SH-SY5Y (cell line): ENCODE measurements around the gene LRRC3B.

Experiments
- GATA2 ChIP-seq: IDR thresholded peaks from 2 replicates; pipeline ENCODE4 v1.6.1; 2011; ENCODE audit warnings: mild to moderate bottlenecking, low read depth, low read length
- GATA3 ChIP-seq: IDR thresholded peaks from 2 replicates; pipeline ENCODE4 v1.6.1; 2011; ENCODE audit warnings: low read depth, mild to moderate bottlenecking, low read length, moderate library complexity

Gene LRRC3B

DNA sequence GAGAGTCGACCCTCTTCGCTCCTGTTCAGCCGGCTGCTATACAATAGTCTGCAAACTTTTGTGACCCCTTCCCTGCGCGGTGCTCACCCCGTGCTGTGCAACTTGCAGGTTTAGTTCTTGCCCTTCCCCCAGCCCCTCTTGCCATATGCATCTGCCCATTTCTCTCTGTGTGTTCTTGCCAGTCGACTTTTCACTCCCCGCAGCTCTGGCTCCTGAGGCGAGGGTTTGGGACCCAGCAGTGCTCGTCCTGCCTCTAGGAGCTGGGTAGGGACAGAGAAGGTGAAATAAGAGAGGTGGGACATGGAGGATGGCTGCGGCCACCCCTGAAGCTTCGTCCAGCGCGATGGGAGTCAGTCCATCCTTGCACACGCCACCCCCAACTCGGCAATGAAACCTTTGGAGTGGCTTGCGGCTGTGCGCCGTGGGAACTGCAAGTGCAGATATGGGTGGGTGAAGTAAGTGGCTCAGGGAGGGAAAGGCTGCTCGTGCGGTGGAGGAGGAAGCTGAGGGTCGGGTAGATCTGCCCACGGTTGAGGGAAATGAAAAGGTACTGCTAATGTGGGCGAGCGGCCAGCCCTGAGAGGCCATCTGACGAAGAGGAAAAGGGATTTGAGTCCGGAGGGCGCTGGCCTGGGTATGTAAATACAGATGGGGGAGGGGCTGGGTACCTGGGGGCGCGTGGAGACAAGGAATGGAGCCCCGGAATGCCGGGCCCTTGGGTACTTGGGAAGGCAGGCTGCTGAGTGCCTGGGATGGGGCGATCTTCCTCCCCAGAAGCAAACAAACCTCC, 1.0 kb downstream of the LRRC3B start:
- TF ChIP-seq GATA3 (no peak), GATA2 (no peak)

DNA sequence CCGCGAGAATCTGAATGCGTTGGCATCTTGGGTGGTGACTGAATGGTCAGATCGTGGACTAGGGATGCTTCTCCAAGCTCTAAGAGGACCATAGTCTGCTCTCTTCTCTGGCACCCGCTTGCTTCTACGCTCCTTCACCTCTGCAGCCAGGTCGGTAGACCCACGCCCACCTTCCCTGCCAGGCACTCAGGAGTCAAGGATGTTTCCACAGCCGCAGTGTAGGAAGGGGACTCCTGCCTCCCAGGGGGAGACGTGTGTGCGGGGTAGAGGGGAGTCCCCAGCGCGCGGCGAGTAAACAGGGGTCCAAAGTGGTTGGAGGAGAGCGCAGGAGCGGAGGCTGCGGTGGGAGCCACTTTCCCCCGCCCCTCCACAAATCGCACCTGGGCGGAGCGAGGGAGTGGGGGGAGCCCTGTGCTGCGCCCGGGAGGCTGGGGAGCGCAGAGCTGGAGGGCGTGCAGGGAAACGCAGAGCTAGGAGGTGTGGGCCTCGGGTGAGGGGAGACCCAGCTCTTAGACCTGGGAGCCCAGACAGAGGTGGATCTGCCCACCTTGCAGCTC, 1.7 kb downstream of the LRRC3B start:
- TF ChIP-seq GATA3 (no peak), GATA2 (no peak)

DNA sequence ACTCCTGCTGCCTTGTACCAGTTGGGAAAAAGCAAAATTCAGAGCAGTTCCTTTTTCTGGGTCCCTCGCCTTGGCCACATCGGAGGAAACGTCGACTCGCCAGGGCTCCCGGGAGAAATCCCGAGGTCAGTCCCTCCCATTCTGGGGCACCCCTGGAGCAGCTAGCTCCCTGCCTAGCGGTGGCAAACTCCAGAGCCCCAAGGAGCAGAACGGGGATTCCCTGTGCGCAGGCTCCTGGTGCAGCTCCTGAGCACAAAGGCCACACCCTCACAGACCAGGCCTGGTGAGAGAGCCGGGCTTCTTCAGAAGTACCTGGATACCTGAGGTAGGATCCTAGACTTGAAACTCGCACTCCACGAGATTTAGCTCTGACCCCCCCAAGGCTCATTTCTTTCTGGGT, 2.6 kb downstream of the LRRC3B start:
- no peak for TF ChIP-seq GATA2
- TF ChIP-seq GATA3: no peak

DNA sequence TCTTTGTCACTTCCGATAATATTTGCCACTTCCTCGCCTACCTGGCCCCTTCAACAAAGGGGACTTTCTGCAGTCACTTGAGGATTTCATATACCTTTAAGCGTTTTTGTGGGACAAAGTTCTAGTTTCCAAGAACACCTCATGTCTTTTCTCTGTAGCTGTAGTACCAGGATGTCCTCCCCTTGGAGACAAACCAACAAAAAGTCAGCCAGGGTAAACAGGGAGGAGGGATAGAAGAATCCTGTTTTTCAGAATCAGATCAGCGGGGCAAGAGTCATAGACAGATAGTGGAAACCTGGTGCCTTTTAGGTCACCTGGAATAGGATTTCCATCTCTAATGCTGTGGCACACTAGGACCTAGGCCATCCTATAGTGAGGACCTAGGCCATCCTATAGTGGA, 4.5 kb downstream of the LRRC3B start:
- no peak for TF ChIP-seq GATA2
- TF ChIP-seq GATA3: no peak

DNA sequence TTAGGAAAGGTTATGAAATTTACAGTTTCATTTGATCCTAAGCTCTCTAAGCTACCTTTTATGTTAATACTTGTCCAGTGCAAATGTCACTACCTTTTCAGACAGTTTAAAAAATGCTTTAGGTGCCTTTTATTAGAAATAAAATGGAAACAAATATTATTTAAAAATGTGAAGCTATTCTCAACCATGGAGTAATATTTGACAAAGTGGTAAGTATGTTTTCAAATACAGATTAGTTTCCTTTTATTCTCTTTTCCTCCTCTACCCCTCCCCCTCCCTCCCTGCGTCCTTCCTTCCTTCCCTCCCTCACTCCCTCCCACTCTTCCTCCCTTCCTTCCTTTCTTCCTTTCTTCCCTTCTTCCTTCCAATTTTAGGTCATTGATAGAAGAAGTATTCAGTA, 6.3 kb downstream of the LRRC3B start:
- TF ChIP-seq GATA3: no peak

DNA sequence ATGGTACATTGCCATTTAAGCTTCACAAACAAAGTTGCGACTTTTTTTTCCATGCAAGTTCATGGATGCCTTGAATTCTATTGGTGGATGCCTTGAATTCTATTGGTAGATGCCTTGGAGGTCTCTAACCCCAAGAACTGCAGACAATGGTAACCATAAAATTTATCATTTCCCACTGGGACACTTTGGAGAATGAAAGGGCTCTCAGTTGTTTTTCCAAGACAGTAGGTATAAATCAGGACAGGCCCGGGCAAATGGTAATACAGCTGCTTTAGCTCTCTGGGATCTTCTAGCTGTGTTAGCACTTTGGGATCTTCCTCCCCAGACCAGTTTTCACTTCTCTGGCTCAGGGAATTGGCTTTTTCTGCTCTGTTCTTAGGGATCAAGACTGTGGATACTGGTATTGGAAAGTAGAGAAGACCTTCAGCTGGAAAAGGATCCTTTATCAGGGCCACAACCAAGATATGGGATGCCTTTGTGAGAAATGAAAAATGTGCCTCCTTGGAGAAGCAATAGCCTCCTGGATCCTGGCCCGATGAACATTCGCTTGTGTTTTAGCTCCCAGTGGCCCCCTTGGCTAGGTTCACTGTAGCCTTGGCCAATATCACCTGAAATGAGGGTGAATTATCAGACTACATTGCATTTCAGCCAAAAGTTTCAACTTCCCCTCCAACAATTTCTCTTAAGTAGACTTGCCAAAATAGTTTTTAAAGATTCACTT, 8.3 kb downstream of the LRRC3B start:
- TF ChIP-seq GATA3 (no peak), GATA2 (no peak)

DNA sequence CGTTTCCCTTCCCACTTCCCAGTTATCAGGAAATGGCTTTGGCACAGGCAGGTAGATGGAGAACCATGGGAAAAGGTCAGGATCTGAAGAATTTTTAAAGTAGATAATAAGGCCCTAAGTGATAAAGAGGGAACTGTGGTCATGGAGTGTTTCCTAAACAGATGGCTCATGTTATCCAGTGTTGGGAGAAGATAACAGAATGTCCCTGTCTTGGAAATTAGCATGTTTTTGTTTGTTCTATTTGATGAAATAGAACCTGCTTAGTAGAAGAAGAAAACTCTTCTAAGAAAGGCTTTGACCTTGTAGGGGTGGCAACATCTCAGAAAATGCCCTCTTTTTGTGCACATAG, 8.8 kb downstream of the LRRC3B start:
- no peak for TF ChIP-seq GATA2
- TF ChIP-seq GATA3: no peak

DNA sequence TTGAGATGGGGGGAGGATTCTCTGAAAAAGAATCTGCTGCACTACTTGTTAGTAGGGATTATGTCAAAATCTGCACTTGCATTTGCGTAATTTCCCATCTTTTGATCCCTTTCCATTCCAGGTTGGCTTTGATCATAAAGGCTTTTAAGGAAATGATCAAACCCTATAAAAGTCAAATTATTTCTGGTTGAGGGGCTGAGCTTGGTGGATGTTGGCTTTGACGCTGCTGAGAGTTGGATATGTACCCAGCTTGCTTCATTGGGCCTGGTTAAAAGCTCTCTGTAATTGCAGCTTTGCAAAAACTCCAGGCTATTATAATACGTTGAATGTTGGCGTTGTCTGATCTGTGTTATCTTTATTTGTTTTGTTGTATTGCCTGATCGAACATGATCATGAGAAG, 12.0 kb downstream of the LRRC3B start:
- no peak for TF ChIP-seq GATA2
- TF ChIP-seq GATA3: no peak

DNA sequence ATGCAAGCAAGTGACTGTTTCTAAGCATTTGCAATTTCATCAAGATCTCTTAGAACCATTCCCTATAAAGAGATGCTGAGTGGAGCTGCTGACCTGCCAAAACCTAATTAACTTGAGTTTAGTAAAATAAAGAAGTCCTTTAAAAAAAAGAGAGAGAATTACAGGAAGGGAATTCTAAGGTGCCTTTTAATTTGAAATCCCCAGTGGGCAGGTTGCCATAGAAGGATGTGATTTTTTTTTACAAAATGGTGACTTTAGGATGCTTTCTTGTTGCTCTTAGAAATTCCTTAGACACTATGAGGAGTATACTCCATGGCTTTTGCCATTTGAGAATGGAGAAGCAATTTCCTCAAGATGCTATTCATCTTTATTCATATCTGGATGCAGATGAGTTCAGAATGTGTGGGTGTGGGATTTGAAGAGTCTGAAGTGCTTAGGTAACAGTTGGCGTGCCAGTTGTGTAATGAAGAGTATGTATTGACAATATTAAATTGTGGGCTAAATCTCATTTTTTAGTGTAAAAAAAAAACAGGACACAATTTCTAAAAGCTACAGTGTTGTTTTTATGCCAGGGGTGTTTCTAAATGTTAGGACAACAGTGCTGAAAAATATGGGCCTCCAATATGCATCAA, 13.6 kb downstream of the LRRC3B start:
- no peak for TF ChIP-seq GATA2
- TF ChIP-seq GATA3: no peak

DNA sequence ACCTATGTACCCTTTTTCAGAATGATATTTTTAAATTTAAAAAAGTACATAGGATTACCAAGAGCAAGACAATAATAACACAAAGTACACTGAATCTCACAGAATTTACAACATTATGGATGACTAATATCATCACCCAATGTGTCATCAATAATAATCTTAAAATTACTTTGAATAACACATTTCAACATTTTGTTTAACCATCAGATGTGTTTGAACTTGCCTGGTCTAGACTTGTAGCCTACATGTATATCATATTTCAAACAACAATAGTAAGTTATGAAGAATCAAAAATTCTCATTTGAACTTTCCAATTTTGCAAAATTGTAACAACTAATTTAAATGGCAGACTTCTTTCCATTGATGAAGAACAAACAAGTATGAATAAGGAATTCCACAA, 15.1 kb downstream of the LRRC3B start:
- no peak for TF ChIP-seq GATA3
- TF ChIP-seq GATA2: no peak

DNA sequence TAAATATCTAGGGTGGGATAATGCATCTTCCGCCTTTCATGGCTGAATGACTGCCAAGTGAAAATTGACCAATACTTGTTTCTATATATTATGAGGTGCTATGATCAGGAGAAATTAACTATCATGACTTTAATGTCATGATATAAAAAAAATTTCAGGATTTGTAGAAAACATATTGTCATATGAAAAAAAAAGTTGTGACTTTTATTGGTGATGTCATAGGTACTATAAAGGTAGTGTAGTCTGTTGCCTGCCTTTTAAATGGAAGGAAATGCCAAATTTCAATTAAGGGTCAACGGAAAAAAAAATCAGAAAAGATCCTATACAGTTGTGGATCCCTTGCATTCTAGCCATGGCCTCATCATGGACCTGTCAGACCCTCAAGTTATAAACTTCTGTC, 15.5 kb downstream of the LRRC3B start:
- TF ChIP-seq GATA2: no peak
- no peak for TF ChIP-seq GATA3

DNA sequence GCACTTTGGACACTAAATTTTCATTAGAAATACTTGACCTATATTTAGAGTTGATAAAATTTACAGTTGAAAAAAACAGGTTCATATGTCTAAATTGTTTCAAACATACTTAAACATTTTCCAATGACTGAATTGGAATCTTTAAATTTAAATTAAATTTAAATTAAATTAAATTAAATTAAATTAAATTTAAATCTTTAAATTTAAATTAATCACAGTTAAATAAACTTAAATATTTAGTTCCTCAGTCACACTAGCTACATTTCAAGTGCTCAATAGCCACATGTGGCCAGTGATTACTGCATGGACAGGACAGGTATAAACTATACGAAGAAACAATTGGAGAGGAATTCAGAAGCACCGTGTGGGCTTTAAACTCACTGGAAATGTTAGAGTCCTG, 16.8 kb downstream of the LRRC3B start:
- no peak for TF ChIP-seq GATA3
- no peak for TF ChIP-seq GATA2

DNA sequence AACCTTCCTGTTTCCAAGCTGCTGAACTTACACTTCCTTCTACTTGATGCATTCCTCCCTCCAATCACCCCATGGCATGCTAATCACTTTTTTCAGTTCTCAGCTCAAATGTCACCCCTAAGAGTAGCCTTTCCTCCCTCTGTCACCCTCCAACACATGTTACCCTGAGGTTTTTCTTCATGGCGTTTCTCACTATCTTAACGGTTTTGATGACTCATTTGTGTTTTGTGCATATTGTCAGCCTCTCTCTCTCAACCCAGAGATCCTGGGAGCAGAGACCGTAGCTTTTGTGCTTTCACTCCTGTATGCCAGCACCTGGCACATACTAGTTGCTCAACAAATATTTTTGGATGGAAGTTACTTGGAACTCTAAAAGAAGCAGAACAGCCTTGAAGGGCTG, 24.5 kb downstream of the LRRC3B start:
- TF ChIP-seq GATA3 (no peak), GATA2 (no peak)

DNA sequence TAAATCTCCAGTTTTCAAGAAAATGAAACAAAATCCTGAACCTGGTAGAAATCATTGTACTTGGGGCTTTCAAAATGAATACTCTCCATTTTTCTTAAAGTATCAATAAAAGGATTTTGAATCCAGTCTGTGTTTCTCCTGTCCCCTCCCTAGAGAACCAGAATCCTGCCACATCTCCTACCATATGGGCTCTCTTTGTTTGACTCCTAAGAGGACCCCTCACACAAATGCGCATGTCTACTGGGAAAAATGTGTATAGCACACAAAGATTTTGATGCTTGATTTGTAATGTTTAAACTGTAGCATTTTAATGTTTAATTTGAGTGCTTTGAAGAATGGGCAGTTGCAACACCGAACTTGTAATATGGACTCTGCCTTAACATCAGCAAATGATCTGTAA, 25.9 kb downstream of the LRRC3B start:
- TF ChIP-seq GATA2 (no peak), GATA3 (no peak)

DNA sequence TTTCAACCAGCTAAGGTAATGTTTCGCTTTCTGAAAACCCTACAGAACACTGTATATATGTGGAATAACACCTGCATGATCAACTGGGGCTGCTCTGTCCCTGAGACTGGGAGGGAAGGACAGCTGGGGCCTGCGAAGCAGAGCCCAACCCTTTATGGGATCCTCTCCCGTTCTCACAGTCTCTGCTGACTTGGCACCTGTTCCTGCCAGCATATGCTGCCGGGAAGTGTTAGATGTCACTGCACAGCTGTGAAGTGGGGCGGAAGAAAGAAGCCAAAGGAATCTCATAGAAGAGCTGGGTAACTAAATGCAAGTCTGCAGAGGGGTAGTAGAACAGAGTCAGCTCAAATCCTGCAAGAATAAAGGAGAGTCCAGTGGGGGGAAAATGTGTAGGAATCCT, 29.6 kb downstream of the LRRC3B start:
- TF ChIP-seq GATA2 (no peak), GATA3 (no peak)
